GM12878 (cell line): ENCODE measurements around the gene PAXX. TPM values are rescaled to one million over a fixed set of nuclear protein-coding genes. Genes with fewer than 3 reads are reported as not detected.

Experiments used
- CREM ChIP-seq: IDR thresholded peaks from 2 replicates; pipeline ENCODE4 v1.6.1; 2014; ENCODE audit warnings: antibody characterized with exemption, low read depth
- SMAD5 ChIP-seq: IDR thresholded peaks from 2 replicates; pipeline ENCODE4 v1.6.1; 2016; ENCODE audit warnings: antibody characterized with exemption, low read depth
- polyA plus RNA-seq, 11 experiments: library from polyadenylated mRNA; depleted of rRNA in 4 of 11; unstranded in 6 of 11; stranded (reverse) in 5 of 11; fragments of >200 nt; fragmentation: Nextera tagmentation in 4 of 11; fragmentation: Illumina TruSeq in 1 of 11; extraction: Ambion mirVana in 4 of 11; extraction: Trizol in 1 of 11; gene quantifications; 1 replicate in 1 of 11; 2 replicates in 10 of 11; pipeline versions ENCODE4 v1.2.1 to v1.2.3, GENCODE V29; 2011 to 2016; ENCODE audit warnings: inconsistent platforms in 2 of 11, missing spikeins in 2 of 11, low read depth in 1 of 11
- total RNA-seq, 4 experiments: library from RNA; depleted of rRNA in 3 of 4; stranded (reverse); fragments of >200 nt in 3 of 4; fragmentation: Illumina TruSeq in 1 of 4; extraction: Trizol in 1 of 4; gene quantifications; 2 replicates each; pipeline versions ENCODE4 v1.2.1 to v1.2.3, GENCODE V29; 2013 to 2021
- TF ChIP-seq, protein P1 (sequence below): IDR thresholded peaks from 2 replicates; pipeline ENCODE4 v1.6.1; 2012; ENCODE audit warnings: low read length, inconsistent platforms
- TF ChIP-seq, protein P2 (sequence below): IDR thresholded peaks from 2 replicates; pipeline ENCODE4 v1.6.1; 2012; ENCODE audit warnings: mild to moderate bottlenecking, low read depth, low read length

The PAXX gene
- total and polyA plus RNA-seq, 10 of the 15 experiments (the other 5 are each of a cell fraction or from before 2014, with no cell fraction given), result 0.18 to 60.6 (median 29.5) TPM

DNA sequence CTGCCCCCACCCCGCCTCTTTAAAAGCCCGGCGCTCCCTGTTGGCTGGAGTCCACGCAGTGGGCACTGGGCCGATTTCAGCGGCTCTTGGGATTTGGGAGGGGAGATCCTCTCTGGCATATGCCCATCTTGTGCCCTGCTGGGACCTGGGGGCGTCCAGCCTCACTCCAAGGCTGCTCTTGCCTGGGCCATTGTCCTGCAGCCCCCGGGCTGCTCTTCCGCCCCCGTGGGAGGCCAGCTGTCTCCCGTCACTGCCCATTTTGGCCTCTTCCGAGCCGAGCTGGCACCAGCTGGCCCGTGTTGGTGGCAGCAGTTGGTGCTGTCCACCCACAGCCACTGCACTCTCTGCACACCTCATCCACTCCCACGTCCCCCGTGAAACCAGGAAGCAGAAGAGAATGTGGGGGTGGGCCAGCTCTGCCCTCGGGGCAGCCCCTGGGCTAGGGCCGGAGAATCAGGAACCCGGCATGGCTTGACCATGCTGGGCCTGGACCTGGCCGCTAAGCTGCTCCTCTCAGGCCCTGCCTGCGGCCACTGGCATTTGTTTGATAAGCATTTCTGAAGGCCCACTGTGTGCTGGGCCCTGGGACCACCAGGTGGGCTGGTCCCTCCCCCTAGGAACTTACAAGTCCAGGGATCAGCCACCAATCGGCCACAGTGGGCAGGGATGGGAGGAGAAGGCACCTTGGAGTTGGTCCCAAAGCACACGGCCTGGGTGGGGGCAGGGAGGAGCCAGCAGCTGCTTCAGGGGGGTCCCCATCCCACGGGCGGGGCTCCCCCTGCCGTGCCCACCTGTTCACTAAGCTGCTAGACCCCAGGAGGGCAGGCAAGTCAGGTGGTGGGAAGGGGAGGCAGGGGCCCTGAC lies 45.0 kb upstream of the PAXX start (continued):
- TF ChIP-seq, protein P1, sequence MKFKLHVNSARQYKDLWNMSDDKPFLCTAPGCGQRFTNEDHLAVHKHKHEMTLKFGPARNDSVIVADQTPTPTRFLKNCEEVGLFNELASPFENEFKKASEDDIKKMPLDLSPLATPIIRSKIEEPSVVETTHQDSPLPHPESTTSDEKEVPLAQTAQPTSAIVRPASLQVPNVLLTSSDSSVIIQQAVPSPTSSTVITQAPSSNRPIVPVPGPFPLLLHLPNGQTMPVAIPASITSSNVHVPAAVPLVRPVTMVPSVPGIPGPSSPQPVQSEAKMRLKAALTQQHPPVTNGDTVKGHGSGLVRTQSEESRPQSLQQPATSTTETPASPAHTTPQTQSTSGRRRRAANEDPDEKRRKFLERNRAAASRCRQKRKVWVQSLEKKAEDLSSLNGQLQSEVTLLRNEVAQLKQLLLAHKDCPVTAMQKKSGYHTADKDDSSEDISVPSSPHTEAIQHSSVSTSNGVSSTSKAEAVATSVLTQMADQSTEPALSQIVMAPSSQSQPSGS, result no peak
- TF ChIP-seq SMAD5 (no peak), CREM (no peak)
- TF ChIP-seq, protein P2, sequence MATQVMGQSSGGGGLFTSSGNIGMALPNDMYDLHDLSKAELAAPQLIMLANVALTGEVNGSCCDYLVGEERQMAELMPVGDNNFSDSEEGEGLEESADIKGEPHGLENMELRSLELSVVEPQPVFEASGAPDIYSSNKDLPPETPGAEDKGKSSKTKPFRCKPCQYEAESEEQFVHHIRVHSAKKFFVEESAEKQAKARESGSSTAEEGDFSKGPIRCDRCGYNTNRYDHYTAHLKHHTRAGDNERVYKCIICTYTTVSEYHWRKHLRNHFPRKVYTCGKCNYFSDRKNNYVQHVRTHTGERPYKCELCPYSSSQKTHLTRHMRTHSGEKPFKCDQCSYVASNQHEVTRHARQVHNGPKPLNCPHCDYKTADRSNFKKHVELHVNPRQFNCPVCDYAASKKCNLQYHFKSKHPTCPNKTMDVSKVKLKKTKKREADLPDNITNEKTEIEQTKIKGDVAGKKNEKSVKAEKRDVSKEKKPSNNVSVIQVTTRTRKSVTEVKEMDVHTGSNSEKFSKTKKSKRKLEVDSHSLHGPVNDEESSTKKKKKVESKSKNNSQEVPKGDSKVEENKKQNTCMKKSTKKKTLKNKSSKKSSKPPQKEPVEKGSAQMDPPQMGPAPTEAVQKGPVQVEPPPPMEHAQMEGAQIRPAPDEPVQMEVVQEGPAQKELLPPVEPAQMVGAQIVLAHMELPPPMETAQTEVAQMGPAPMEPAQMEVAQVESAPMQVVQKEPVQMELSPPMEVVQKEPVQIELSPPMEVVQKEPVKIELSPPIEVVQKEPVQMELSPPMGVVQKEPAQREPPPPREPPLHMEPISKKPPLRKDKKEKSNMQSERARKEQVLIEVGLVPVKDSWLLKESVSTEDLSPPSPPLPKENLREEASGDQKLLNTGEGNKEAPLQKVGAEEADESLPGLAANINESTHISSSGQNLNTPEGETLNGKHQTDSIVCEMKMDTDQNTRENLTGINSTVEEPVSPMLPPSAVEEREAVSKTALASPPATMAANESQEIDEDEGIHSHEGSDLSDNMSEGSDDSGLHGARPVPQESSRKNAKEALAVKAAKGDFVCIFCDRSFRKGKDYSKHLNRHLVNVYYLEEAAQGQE, result no peak
- TF ChIP-seq, all 136 proteins: peak for 0
